GM19035 (cell line): Measurements from ENCODE around the gene ZNF827.
A peak's percentile ranks its signal among the peaks of the same experiment; 100 is the strongest.

Experiments
- ATAC-seq: cut with Tn5 transposase; IDR thresholded peaks from one replicate; pipeline ENCODE4 v1.9.1; 2021; ENCODE audit not compliant: unreplicated experiment

Gene ZNF827

DNA sequence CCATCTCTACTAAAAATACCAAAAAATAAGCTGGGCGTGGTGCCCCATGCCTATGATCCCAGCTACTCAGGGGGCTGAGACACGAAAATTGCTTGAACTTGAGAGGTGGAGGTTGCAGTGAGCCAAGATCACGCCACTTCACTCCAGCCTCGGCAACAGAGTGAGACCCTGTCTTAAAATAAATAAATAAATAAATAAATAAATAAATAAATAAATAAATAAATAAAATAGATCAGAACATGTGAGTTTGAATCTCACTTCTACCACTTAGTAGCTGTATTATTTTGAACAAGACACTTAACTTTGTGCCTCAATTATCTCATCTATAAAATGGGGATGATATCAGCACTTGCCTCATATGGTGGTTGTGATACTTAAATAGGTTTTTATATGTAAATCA lies 168.5 kb downstream of the ZNF827 start:
- no peak for ATAC-seq

DNA sequence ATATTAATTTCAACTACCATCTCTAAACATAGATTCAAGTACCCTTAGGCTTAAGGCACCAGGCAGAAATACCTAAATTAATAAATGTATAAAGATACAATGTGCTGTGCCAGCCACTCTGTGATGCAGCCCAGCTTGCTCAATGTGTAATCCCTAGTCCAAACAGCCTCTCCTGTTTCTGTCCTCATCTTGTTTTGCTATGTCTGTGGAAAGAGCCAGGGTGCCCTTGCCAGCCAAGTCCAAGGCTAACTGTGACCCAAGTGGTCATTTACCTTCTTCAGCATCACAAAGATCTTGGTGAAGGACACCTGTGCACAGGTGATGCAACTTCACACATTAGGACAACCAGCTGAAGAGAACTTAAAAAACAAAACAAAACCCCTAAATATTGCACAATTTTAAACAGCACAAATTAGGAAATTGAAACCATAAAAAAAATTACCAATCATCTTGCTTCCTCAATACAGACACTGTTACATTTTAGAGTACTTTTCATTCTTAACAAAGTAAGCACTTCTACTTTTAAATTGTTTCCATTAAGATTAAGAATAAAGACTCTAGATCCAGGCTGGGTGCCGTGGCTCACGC lies 169.1 kb downstream of the ZNF827 start:
- no peak for ATAC-seq

DNA sequence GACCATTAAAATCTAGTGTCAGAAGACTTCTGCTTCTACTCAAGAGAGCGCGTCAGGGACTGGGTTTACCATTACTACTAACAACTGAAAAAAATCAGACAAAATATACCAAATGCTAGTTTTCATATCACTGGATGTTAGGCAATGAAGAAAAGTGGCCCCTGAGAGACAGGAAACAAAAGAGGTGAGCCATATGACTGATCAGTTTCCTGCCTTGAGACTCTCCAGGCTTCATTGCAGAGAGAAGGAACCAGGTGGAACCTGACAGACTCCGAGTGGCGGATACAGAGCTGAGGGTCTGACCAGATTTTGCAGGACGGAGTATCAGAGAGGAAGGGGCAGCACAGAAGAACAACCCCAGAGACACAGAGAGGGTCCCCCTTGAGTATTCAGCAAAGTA lies 172.3 kb downstream of the ZNF827 start:
- no peak for ATAC-seq

DNA sequence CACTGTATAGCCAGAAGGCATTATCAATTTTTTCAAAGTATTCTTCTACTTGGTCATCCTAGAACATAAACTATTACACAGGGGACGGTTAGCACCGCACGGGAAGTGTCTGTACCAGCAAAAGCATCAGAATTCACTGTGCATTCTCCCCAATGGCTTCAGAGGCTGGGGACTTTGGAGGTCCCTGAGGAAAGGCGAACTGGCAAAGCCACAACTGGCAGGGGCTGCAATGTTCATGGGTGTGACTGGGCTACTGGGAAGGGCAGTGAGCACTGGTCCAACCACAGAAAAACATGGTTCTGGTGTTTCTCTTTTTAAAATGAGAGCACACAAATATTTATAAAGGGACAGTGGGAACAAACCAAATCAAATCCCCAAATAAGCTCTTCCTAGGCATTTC lies 175.2 kb downstream of the ZNF827 start:
- no peak for ATAC-seq

DNA sequence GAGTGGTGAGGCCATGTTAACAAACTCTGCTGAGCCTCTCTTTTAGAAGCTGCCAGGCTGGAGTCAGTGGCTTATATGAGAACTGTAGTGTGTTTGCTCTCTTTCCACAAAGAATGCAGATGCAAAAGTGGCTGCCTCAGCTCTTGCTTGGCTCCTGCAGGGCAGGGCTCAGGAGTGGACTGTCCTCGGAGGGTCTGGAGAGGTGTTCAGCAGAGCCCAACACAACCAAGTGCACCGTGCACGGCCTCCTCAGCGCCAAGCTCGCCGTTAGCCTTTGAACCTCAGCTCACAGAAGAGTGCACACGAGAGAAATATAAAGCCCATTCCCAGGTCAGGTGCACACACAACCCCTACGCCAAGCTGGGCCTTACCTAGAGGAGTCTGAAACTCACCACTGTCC lies 175.9 kb downstream of the ZNF827 start:
- ATAC-seq: no peak

DNA sequence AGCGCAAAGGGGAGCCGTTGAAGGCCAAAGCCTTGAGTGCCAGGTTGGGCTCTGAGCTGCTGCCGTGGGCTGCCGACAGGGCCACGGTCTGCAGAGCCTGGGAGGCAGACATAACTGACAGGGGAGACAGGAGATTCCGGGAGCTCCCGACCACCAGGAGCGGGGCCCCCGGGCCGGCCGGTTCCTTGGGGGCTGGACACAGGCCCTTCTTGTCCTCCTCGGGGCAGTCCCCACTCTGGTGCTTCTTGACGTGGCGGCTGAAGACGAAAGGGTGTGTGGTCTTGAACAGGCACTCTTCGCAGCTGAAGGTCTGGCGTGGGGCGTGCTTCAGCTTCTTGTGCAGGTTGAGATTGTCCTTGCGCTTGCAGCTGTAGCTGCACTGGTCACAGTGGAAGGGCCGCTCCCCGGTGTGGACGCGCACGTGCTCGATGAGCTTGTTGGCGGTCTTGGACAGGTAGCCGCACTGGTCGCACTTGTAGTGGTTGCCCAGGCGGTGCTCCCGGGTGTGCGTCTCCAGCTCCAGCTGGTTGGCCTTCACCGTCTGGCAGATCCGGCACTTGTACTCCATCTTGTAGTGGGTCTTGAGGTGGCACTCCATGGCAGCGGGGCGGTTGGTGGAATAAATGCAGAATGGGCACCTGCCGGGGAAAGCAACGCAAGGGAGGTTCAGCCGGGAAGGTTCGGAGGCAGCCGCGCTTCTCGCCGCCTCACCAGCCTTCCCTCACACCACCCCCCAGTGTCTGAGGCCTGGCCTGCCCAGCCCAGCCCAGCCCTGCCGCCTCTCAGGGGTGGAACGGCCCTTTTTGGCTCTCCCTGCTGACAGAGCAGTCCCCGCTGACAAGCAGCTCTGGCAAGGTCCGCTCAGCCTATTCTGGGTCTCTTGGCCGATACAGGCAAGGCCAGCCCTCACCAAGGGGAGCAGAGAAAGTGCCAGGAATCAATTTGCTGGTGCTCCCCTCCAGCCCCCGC lies 177.4 kb downstream of the ZNF827 start:
- ATAC-seq: no peak

DNA sequence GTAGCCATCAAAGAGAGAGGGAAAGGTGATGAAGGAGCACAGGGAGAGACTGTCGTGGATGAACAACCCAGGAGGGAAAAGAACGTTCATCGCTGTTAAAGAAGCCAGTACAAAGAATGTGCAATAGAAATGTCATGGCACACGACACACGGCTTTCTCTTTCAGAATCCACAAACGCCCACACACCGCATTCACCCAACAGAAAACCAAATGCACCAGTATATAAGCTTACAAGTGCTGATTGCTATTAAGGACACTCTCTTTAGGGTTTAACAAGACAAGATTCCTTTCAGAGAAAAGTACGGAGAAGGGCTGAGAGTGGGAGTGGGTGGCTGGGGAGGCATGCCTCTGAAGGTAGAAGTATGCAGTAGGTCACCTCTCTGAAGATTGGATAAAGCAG lies 178.4 kb downstream of the ZNF827 start:
- no peak for ATAC-seq

DNA sequence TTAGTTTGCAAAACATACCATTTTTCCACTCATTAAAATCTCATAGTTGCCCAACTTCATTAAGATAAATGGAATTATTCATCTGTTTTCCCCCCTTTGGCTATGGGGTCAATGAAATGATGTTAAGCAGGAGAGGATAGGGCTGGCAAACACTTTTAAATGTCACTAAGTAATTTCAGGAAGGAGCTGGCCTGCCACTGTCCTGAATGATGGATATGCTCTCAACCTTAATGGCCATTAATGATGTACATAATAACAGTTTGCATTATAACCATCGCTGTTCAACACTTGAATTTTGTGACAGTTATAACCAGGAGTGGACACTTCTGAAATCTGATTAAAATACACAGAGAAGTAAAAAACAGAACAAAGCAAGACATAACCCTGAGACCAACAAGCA lies 181.4 kb downstream of the ZNF827 start:
- no peak for ATAC-seq

DNA sequence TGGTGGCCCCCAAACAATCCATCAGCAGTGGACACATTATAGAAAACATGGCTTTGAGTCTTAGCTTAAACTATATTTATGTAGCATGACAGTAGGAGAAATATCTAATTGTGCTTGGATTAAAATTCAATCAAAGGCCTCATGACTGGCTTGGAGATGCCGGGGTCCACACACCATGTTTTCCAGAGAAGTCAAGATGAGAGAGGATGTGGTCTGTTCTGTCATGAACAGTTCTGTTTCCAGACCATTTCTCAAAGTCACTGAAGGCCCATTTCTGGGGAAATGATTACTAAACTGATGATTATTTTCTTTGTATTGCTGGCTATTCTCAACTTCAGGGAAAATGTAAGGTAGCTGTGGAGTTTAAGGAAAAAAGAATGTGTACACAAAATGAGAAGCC lies 182.4 kb downstream of the ZNF827 start:
- ATAC-seq: no peak

DNA sequence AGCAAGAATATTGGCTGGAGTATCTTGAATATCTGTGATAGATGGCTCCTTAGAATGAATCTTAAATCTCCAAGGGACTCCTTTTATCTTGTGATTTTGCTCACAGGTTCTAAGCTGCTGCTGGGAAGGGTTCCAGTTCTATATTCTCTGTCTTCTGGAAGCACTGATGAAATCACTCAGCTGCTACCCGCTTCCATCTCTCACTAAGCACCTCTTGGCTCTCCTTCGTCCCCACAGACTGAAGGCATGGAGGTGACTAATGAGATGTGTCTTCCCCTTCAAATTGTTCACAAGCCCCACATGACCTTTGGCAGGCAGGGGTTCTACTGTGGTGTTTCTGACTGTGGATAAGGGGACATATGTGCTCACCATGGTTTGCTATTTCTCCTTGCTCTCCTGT lies 182.8 kb downstream of the ZNF827 start:
- ATAC-seq: no peak

DNA sequence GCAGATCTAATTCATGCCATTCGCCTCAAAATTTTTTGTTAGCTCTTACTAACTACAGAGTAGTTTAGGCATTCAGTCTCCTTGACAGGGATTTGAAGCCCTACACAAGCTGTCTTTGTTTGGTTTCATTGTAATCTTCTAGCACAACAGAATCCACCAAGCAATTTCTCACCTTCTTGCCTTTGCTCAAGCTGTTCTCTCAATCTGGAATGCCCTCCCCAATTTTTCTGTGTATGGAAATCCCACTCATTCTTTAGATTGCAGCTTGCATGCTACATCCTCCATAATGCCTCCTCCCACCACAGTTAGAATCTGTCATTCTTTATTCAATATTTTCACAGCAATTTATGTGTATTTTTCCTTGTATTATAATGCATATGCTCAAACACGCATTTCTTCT lies 195.0 kb downstream of the ZNF827 start:
- ATAC-seq: no peak

DNA sequence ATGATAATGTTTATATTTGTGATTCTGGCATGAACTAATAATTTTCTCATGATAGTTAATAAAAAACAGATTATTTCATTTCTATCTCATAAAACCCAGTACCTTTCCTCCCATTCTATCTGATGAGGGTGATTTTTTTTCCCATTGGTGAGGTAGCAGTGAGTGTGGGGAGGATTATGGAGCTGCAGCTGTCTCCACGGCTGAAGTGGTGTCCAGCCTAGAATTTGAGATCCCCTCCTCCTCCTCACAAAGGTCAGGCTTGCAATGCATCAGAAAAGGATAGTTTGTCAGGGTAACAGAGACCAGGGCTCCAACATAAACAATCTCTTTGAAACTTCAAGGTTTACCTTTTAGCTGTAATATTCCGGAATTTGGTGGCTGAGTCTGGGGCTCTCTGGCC lies 197.8 kb downstream of the ZNF827 start:
- ATAC-seq: no peak

DNA sequence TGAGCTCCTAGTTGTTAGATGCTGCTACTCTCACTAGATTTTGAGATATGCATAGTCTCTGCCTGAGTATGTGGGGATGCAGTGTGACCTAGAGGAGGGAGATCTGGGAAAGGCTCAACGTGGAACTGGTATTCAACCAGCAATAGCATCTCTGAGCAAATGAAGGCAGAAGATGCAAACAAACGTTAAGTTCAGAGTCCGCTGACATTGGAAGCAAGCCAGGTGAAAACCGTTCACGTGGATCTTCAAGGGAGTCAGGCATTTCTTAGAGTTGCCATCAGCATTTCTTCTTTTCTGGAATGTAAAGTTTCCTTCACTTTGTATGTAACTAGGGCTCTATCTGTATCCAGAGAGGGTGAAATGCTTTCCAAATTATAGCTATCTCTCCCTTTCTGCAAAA lies 198.8 kb downstream of the ZNF827 start:
- ATAC-seq: no peak

DNA sequence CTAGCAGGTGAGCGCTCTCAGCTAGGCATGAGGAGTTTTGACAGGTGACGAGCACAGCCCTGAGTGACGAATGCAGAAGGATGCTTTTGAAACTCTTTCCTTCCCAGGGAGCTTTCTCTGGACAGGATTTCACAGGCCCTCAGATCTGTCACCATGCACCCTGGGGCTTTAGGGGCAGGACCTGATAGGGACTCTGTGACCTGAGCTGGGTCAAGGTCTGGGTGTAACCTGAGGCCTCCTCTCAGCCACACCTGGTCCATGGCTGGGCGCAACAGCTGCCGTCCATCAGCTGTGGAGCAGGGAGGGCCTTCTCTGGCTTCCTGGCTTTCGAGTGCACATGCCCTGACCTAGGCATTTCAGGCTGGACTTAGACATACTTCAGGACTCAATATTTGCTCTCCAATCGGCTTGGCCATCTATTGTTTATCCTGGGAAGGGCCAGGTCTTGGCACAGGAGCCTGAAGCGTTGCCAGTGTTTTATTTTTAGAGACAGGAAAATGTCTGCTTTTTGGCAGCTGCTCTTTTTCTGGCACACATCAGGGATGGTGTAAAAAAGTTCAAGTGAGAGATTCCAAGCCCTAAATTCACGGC lies 202.3 kb downstream of the ZNF827 start:
- ATAC-seq: no peak

DNA sequence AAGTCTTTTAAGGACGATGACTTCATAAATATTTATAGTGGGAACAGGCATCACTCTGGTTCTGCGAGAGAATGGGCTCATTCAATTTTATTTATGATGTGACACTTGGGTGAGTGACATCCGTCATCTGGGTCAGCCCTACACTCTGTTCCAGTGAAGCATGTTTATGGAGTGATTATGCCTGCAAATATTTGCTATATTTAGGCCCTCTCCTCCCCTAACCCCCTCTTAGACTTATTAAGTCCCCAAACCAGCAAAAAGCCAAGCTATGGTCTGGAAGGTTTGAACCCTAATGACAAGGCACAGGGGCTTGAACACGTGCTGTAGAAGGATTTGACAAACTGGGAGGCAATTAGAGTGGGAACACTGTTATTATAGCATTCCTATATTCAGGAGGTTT lies 202.8 kb downstream of the ZNF827 start:
- ATAC-seq: no peak

DNA sequence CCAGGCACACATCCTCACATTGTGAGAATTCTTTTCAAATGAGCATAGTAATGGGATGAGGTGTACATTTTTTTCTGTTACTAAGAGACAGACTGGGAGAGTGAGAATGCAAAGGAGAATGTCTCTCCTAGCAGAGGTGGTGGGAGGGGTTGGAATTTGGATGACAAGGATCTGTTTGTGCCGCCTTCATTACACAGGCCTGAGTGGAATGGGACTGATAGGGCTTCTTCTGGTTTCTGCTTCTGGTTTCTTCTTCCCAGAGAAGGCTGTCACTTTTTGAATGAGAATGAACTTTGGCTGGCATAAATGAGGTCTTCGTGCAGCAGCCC lies 203.3 kb downstream of the ZNF827 start:
- ATAC-seq: no peak

DNA sequence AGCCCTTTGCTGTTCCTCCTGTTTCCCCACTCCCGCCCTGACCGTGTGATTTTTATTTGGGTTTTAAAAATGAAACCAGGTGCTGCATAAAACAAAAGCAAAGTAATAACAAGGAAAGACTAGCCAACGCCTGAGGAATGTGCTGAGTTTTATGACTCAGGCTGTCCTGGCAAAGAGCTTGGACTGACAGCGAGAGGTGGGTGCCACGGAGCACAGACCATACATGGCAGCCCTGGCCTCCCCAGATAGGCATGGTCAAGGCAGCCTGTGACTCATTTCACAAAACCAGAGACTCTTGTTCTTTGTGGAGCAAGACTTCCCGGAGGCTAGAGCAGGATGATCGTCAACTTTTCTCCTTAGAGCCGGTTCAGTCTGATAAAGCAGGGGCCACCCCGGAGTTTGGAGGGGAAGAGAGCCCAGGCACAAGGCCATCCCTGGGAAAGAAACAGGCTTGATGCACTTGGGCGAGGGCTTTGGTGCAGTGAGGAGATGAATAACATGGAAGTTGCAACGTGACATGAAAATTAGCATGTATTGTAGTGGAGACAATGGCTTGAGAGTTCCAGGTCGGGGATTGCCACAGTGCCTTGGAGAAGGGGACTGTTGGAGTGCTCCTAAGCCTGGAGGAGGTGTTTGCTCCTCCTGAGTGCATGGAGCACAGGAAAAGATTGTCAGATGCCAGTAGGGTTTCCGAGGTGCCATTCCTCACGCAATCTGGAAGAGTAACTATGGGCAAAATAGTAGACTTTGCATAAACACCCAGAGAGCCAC lies 203.9 kb downstream of the ZNF827 start:
- ATAC-seq: peak; percentile 50

DNA sequence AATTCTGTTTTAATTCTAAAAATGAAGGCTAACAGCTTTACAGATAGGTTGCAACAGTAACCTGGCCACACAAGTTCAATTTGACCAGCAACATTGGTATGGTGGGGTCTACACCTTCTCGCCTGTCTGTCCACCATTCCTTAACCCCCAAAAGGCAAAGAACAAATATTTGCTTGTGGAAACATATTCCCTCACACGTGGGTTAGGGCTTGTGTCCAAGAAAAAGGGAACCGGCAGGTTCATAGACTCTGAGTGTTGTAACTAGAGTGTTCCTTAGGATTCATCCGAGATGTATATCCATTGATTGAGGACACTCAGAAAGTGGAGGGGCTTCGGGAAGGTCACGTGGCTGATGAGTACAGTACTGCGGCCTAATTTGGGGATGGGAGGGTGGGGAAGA lies 204.6 kb downstream of the ZNF827 start:
- no peak for ATAC-seq

DNA sequence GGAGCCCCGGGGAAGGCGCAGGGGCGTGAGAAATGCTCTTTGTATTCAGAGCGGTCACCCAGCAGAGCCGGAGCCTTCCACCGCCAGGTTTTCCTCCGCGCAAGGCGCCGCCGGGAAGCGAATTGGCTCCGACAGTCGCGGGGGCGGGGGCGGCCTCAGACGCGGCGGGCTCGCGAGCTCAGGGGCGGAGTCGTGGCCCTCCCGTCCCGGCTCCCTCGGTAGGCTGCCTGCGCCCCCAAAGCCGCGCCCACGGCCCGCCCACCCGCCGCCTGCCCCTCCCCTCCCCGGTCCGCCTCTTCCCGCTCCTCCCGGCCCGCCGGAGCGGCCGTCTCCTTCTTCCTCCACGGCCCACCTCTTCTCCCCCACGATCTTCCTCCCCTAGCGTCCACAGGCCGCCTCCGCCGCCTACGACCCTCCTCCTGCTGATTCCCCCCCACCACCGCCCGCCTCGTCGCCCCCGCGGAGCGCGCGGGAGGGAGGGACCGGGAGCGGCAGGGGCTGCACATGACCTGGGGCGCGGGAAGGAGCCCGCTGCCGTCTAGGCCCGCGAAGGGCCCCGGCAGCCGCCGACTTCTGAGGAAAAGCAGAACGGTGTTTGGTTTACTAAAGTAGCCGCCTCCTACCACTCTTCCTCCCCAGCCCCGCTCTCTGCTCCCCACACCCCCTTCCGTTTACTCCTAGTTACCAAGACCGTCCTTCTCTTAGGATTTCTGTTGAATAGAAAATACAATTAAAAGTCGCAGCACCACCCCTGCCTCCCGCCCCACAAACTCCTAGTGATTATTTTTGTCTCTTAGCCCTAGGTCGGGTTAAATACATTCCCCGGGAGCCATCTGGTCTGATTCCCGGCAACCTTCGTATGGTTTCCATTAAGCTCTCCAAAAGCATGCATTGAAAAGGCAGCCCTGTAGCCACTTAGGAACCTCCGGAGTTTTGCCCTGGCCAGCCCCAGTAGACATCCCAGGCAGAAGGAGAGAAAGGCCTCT lies 205.4 kb downstream of the ZNF827 start:
- ATAC-seq: peak; percentile 80

DNA sequence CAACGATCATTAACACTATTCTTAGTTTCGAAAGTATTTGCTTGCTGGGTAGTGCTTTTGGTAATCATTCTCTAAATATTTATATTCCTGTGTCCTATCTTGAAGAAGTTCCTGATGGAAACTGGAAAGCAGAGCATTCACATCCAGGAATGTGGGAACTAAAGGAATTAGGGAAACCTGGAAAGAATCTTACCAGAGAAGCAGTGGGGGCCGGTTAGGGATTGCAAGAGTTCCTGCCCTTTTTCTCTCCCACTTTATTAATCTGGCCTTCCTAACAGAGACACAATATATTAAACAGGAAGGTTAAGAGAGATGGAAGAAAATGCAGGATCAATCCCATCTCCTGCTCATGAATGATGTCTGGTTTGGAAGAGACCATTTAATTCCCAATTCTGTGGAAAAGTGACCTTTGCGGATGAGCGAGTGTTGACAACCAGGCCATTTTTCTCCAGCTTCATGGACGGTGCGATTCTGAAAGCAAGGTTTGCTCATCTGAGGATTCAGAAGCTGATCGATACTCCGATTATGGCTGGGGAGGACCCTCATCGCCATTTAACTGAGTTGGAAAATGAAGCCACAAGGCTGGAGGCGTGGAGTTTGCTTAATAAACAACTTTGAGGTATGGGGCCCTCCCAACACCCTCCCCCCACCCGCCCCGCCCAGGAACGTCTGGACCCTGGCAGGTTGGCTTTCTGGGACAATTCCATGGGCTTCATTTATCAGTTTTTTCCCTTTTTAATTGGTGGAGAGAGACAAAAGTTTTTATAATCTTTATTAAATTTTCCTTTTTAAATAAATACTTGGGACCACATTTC lies 206.4 kb downstream of the ZNF827 start:
- ATAC-seq: no peak
